Coronary artery (tissue), 2 donors: Measurements from ENCODE around the gene DTNBP1.

Experiments
- DNase-seq: peaks from one replicate; pipeline ENCODE4 v3.0.0-alpha.2; 2017; ENCODE audit warnings: low spot score
- H3K27ac ChIP-seq, 2 donors: fragments of 200-600 bp; sonication (generic); one replicate each; pipeline ENCODE4 v1.5.1; 2016 to 2019
- H3K4me3 ChIP-seq: fragments of 200-600 bp; sonication (generic); 2 replicates; pipeline ENCODE4 v1.5.1; 2016; ENCODE audit warnings: mild to moderate bottlenecking, moderate library complexity
- CTCF ChIP-seq: fragments of 200-600 bp; sonication (generic); IDR thresholded peaks from one replicate; pipeline ENCODE4 v1.5.1; 2019; ENCODE audit warnings: antibody characterized with exemption

Gene DTNBP1

GRCh38 chr6:15585760-15586214 is 77.0 kb downstream of the DTNBP1 start:
- DNase-seq: no peak
- no peak for TF ChIP-seq CTCF
- Histone ChIP-seq H3K4me3 (no peak overlapping the region), H3K27ac (no peak overlapping the region)

GRCh38 chr6:15582499-15582898 is 80.3 kb downstream of the DTNBP1 start:
- DNase-seq: no peak
- no peak overlapping the region for H3K4me3 ChIP-seq
- no peak for TF ChIP-seq CTCF
- H3K27ac ChIP-seq: no peak overlapping the region

GRCh38 chr6:15581751-15582150 is 81.1 kb downstream of the DTNBP1 start:
- Histone ChIP-seq H3K27ac (no peak overlapping the region), H3K4me3 (no peak overlapping the region)
- DNase-seq: no peak
- no peak for TF ChIP-seq CTCF

- TF ChIP-seq CTCF: no peak
These were observed 82.5 kb downstream of the DTNBP1 start for GRCh38 chr6:15580326-15580725.

GRCh38 chr6:15578716-15579391 is 84.0 kb downstream of the DTNBP1 start:
- DNase-seq: no peak
- no peak for TF ChIP-seq CTCF
- H3K27ac ChIP-seq: no peak overlapping the region
- no peak overlapping the region for H3K4me3 ChIP-seq

More at GRCh38 chr6:15580326-15580725, 82.5 kb downstream of the DTNBP1 start:
- Histone ChIP-seq H3K27ac (no peak overlapping the region), H3K4me3 (no peak overlapping the region)
- no peak for DNase-seq

GRCh38 chr6:15577550-15578171 is 85.2 kb downstream of the DTNBP1 start:
- no peak for DNase-seq
- TF ChIP-seq CTCF: no peak
- no peak overlapping the region for H3K4me3 ChIP-seq
- no peak overlapping the region for H3K27ac ChIP-seq

- TF ChIP-seq CTCF: no peak
- H3K4me3 ChIP-seq: no peak overlapping the region
- no peak for DNase-seq
- H3K27ac ChIP-seq: no peak overlapping the region
These were observed 85.7 kb downstream of the DTNBP1 start for GRCh38 chr6:15577106-15577505.
